Measurements from ENCODE around the gene TRIB2.

- TF ChIP-seq REST (IDR thresholded peaks at IDR 0.05; ENCODE audit: insufficient read depth in 1 of 2, low read depth in 2 of 2, low read length in 2 of 2) (no peak), POLR2AphosphoS5 (IDR thresholded peaks at IDR 0.05; ENCODE audit: low read depth, low read length) (no peak), TAF1 (IDR thresholded peaks at IDR 0.05; ENCODE audit: borderline replicate concordance, insufficient read depth, low read length) (no peak), FOXP2 (optimal IDR thresholded peaks at IDR 0.05; ENCODE audit: borderline replicate concordance, extremely low read depth, extremely low read length, insufficient read depth) (no peak)
Observed at GRCh38 chr2:12750166-12750905, 33.6 kb downstream of the TRIB2 start.
